GM12874 (cell line): ENCODE results near the gene SATB1.

Source experiments
- TF ChIP-seq, protein P1 (sequence below): IDR thresholded peaks from 2 replicates; pipeline ENCODE4 v1.5.1; 2011; ENCODE audit warnings: low read depth, mild to moderate bottlenecking, control low read depth, low read length, moderate library complexity; ENCODE audit not compliant: insufficient read depth

Gene SATB1

DNA sequence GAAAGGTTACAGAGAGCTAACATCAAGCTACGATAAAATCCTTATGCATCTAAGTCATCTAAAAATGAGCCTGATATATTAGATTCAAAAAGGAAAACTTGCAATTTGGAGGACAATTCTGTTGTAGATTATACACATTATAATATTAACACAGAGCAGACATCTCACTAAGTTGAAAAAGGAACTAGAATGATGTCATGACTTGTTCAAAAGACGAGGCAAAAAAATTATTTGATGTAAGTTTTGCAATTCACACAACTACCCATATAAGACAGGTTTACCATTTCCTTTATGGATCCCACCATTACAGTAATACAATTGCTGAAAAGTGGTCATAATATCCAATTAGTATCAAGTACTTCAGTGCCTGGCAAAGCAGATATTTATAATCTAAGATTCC lies 15.9 kb downstream of the SATB1 start:
- TF ChIP-seq, protein P1, sequence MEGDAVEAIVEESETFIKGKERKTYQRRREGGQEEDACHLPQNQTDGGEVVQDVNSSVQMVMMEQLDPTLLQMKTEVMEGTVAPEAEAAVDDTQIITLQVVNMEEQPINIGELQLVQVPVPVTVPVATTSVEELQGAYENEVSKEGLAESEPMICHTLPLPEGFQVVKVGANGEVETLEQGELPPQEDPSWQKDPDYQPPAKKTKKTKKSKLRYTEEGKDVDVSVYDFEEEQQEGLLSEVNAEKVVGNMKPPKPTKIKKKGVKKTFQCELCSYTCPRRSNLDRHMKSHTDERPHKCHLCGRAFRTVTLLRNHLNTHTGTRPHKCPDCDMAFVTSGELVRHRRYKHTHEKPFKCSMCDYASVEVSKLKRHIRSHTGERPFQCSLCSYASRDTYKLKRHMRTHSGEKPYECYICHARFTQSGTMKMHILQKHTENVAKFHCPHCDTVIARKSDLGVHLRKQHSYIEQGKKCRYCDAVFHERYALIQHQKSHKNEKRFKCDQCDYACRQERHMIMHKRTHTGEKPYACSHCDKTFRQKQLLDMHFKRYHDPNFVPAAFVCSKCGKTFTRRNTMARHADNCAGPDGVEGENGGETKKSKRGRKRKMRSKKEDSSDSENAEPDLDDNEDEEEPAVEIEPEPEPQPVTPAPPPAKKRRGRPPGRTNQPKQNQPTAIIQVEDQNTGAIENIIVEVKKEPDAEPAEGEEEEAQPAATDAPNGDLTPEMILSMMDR = no peak

GRCh38 chr3:18405141-18405540 lies 20.0 kb downstream of the SATB1 start:
- TF ChIP-seq, protein P1 = no peak

- TF ChIP-seq, protein P1 = no peak
Observed at GRCh38 chr3:18403061-18403460, 22.1 kb downstream of the SATB1 start.

DNA sequence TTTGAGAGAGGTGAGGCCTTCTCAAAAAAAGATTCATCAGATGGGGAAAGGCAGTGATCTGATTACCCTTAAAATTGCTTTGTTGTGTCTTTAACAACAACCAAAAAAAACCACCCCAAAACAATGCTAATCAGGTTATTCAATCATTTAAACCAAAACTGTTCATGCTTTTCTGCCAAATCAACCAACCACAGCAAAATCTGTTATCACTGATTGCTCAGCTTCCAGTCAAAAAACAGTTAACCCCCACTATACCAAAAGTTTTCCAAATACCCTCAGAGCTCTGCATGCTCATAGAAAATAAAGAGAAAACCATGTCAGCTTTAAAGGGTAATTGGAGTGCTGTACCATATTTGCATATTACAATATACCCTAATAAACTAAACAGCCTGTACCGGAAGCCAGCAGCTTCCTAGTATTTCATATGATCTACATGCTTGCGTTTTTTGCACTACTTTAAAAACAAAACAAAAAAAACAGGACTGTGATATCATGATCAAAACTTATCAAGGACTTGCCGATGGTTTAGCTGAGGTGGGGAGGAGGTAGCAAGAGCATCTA lies 22.8 kb downstream of the SATB1 start:
- TF ChIP-seq, protein P1 = no peak

DNA sequence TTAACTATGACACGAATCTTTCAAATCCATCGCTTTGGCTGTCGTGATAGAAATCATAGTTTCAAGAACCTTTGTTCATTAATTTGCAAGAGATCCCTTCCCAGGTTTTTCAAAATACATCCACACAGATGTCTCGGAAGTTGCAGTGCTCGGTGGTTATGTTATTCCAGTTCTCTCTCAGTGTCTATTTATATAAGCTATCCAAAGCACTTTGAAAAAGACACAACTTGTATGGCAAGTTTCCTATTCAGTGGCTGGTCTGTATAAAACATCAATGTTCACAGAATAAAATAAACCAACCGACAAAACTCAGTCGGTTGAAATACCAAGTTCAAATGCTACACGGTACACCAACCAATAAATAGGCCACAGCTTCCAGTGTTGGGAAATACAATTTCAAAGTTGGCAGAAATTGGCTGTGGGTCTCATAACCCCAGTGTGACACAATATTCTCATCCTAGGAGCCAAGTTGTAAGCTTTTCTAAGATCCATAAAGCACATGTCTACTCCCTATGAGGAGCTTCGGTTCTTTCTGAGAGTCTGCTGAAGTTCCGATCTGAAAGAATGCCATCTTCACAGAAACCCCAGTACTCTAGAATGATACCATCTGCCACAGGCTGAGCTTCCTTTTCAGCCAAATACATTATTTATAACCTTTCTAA lies 23.7 kb downstream of the SATB1 start:
- TF ChIP-seq, protein P1 = no peak

GRCh38 chr3:18398448-18398847 lies 26.7 kb downstream of the SATB1 start:
- TF ChIP-seq, protein P1 = no peak

DNA sequence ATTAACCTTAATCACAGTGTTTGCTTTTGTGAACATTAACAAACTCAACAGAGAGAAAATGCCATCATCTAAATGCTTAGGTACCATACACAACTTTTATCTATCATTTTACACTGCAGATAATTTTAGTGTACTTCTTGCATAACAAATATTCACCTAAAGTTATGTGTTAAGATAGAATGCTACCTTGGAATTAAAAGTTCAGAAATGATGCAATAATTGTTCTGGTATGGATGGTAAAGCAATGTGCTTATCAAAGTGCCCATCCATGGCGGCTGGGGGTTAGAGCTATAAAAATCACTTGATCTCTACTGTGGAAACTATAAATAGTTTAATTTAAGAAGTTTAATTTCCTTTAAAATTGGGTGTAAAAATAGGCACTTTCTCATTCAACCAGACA lies 28.7 kb downstream of the SATB1 start:
- TF ChIP-seq, protein P1 = no peak
